Measurements from ENCODE around the gene ARHGAP23.

The ARHGAP23 gene, protein sequence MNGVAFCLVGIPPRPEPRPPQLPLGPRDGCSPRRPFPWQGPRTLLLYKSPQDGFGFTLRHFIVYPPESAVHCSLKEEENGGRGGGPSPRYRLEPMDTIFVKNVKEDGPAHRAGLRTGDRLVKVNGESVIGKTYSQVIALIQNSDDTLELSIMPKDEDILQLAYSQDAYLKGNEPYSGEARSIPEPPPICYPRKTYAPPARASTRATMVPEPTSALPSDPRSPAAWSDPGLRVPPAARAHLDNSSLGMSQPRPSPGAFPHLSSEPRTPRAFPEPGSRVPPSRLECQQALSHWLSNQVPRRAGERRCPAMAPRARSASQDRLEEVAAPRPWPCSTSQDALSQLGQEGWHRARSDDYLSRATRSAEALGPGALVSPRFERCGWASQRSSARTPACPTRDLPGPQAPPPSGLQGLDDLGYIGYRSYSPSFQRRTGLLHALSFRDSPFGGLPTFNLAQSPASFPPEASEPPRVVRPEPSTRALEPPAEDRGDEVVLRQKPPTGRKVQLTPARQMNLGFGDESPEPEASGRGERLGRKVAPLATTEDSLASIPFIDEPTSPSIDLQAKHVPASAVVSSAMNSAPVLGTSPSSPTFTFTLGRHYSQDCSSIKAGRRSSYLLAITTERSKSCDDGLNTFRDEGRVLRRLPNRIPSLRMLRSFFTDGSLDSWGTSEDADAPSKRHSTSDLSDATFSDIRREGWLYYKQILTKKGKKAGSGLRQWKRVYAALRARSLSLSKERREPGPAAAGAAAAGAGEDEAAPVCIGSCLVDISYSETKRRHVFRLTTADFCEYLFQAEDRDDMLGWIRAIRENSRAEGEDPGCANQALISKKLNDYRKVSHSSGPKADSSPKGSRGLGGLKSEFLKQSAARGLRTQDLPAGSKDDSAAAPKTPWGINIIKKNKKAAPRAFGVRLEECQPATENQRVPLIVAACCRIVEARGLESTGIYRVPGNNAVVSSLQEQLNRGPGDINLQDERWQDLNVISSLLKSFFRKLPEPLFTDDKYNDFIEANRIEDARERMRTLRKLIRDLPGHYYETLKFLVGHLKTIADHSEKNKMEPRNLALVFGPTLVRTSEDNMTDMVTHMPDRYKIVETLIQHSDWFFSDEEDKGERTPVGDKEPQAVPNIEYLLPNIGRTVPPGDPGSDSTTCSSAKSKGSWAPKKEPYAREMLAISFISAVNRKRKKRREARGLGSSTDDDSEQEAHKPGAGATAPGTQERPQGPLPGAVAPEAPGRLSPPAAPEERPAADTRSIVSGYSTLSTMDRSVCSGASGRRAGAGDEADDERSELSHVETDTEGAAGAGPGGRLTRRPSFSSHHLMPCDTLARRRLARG (N-terminal part only)

GRCh38 chr17:38428112-38428642, at the start of gene ARHGAP23:
Gene ARHGAP23 (plus strand): TSS chr17:38428464. CDS start chr17:38428486, 22 bp downstream.
- DNase-seq (ENCODE audit: low spot score), result peak; percentile 82

DNA sequence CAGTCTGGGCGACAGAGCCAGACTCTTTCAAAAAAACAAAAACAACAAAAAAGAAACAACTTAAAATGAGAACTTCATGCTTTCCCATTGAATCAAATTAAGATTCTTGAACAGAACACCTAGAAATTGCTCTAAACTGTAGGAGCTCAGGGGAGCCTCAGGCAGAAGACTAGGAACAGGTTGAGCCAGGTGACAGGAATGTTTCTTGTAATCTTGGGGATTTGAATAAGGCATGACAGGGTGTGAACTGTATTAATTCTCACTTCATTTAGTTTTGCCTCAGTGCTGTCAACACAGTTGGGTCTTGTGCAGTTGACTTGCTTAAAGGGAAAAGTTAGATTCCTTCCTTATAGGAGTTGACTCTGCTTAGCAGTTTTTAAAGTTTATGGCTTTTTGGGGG, 48.8 kb upstream of the ARHGAP23 start:
- DNase-seq (ENCODE audit: low spot score), result no peak

DNA sequence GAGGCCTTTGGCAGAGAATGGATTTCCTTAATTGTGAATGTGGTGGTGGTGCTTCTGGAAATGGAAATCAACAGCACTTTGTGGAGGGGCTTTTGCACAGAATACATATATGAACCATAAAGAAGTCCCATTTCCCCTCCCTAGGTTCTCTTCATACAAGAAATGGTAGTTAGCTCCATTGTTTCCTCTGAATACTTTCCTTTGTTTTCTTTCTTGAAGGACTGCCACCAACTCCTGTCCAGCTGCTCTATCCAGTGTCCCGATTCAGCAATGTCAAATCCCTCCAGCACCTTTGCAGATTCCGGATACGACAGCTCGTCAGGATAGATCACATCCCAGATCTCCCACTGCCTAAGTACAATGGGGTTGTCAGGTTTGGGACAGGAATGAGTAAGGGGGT, 33.2 kb upstream of the ARHGAP23 start:
- no peak for DNase-seq (ENCODE audit: low spot score)

DNA sequence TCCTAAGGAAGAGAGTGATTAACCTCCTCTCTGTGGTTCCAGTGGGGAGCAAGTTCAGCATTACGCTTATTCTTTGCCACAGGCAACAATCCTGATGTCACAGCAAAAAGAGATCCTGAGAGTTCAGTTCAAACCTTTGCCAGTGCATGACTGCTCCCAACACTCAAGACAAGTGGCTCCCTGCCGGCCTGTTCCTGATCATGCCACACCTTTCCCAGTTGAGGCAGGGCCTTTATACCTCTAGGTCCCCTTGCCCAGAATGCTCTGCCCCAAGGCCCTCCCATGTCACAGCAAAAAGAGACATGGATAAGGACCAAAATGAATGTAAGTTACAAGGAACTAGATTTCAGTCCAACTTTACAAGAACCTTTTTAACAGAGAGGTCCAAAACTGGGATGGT, 31.0 kb upstream of the ARHGAP23 start:
- DNase-seq (ENCODE audit: low spot score), result no peak

DNA sequence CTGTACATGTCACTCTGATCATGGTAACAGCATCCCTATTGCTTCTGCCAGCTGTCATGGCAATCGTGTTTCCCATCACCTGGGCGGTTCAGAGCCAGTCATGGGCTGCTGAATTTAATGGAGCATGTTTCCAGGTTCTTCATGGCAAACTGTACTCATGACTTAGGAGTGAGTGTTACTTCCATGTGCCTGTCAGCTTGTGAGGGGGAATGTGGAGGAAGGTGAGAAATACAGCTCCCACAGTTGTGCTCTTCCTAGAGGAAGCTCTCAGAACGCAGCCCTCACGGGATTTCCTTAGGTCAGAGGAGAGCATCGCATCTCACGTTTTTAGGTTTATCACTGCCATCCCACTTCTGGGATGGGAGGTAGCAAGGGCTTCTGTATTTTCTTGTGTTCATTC, 28.0 kb upstream of the ARHGAP23 start:
- DNase-seq (ENCODE audit: low spot score), result no peak

GRCh38 chr17:38401459-38401858, 26.8 kb upstream of the ARHGAP23 start:
- no peak for DNase-seq (ENCODE audit: low spot score)

- DNase-seq (ENCODE audit: low spot score), result no peak
These were observed 25.4 kb upstream of the ARHGAP23 start for GRCh38 chr17:38402897-38403296.

DNA sequence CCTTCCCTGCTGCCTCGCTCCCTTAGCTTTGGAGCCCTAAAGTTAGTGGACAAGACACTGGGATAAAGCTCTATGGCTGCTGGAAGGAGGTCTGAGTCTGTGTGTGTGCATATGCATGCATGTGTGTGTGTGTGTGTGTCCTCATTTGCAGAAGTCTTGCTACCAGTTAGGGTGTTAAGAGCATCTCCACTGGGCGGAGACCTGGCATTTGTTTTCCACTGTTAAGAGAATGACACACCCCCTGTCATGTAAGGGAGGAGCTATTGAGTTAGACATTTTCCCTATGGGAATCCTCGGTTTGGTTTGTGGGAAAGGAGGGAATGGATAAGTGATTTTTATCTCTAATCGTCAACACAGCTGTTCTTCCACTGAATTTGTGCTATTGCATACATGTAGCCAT, 24.8 kb upstream of the ARHGAP23 start:
- no peak for DNase-seq (ENCODE audit: low spot score)

DNA sequence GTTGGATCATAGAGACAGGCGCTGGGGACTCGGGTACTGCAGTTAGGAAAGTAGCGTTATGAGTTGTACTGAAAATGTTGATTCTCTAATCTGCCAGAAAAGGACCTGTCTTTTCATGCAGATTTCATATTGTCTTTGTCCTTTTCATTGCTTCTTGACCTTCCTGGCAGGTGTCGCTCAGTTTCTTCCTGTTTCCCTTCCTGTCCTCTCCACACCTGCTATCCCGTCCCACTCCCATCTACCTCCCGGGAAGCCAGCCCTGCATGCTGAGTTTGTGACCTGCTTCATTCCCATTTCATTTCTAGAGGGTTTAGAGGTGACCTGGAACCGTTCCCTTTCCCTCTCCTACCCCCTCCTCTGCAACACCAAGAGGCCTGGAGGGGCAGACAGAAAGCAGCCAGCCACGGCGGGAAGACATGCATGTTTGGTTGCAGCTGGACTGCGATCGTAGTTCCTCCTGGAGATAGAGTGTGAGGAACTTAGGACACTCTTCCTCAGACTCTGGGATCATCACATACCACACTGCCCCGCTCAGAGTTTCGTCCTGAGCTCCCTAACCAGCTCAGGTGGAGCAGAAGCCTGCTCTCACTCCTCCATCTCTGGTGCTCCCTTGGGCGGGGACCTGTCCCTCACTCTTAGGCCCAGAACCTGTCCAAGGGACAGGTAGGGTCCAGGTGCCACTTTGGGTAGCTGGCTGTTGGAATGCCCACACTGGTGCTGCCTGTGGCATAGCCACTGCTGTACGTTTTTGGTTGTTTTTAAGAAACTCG, 23.9 kb upstream of the ARHGAP23 start:
- no peak for DNase-seq (ENCODE audit: low spot score)

- DNase-seq (ENCODE audit: low spot score), result no peak
These were observed 22.6 kb upstream of the ARHGAP23 start for GRCh38 chr17:38405654-38406053.

GRCh38 chr17:38410201-38410600, 18.1 kb upstream of the ARHGAP23 start:
- DNase-seq (ENCODE audit: low spot score), result no peak

DNA sequence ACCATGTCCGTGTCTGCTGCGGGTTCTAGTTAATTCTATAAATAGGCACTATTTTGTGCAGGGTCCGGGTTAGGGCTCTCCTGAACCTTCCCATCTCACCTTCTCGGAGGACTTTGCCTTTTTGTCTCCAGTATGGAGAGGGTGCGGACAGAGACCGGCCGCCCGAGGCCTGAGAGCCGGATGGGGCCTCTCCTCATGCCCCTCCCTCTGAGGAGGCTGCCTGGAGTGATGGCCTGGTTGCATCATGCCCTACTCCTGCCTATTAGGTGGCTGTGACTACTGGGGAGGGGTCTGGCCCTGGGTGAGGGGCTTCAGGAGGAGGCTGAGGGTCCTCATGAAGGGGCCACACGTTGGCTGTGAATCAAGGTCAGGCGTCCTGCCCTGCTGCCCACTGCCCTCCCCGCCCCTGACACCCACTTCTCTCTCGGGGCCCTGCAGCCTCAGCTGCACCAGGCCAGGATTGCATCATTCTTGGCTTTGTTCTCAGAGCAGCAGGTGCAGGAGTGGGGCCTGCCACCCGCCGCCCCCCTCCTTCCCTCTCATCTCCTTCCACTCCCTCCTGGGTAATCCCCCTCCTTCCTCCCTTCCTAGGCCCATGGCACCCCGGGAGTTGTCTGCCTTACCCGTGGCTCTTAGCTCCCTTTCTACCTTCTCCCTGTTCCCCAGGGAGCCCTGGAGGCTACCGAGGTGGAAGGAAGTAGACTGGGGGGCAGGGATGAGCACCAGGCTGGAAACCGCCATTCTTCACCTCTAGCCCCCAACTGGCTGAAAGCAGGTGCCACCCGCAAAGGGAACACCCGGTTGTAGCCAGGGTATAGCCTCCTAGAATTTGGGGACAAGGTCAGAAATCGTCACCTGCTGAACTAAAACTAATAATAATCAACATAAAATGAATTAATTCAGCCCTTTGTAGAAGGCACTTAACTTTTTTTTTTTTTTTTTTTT, 12.7 kb upstream of the ARHGAP23 start:
- DNase-seq (ENCODE audit: low spot score), result no peak

DNA sequence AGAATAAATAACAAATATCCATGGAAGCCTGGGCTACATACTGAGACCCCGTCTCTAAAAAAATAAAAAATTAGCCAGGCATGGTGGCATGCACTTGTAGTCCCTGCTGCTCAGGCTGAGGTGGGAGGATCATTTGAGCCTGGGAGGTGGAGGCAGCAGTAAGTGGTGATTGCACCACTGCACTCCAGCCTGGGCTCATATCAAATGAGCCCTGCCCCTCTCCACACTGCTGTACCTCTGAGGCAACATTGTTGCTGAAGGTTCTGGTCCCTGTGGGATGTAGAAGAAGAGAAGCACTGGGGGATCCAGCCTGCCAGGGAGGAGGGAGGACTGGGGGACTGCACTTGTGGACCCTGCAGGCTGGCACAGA, 11.4 kb upstream of the ARHGAP23 start:
- DNase-seq (ENCODE audit: low spot score), result no peak

GRCh38 chr17:38417210-38417951, 10.9 kb upstream of the ARHGAP23 start:
- DNase-seq (ENCODE audit: low spot score), result no peak

GRCh38 chr17:38418062-38418692, 10.1 kb upstream of the ARHGAP23 start:
- no peak for DNase-seq (ENCODE audit: low spot score)

GRCh38 chr17:38418693-38419507, 9.4 kb upstream of the ARHGAP23 start:
- no peak for DNase-seq (ENCODE audit: low spot score)

GRCh38 chr17:38419508-38419981, 8.7 kb upstream of the ARHGAP23 start:
- no peak for DNase-seq (ENCODE audit: low spot score)

DNA sequence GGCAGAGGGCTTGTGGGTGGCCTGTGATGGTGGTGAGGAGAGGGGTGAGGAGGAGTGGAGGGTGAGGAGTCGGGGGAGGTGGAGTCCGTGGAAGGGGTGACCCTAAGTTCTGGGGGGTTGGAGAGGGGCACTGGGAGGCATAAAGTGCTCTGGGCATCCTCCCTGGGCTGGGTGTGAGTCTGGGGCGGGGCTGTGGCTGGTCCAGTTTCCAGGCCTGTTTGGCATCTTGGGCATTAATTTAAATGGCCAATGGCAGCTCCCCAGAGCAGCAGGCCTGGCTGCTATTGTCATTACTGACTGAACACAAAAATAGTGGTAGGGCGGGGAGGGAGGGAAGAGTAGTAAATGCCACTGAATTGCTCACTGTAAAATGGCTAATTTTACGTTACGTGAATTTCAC, 7.7 kb upstream of the ARHGAP23 start:
- no peak for DNase-seq (ENCODE audit: low spot score)

All from putamen (tissue), 1 donor.